Measurements from ENCODE around the gene SYCP2. TPM values are rescaled to one million over a fixed set of nuclear protein-coding genes. Genes with fewer than 3 reads are reported as not detected.

SYCP2 gene
- total RNA-seq, 4 donors from 2014 or later = 1.8 to 5.0 (median 4.4) TPM

- WGBS = 92% methylated on average over 3 of the region's 3 CpGs
- Histone ChIP-seq H3K36me3 (no peaks in the 10 kb centered on the region), H3K4me1 (no peaks in the 10 kb centered on the region), H3K27me3 (no peaks in the 10 kb centered on the region), H3K4me3 (no peak overlapping the region), H3K27ac (no peak overlapping the region), H3K9me3 (no peaks in the 10 kb centered on the region)
- DNase-seq (ENCODE audit: low spot score in 2 of 2) = no peak
- TF ChIP-seq POLR2AphosphoS5 (IDR thresholded peaks at IDR 0.05) = no peak
- no peak for TF ChIP-seq POLR2A (IDR thresholded peaks at IDR 0.05)
- TF ChIP-seq, protein P1, sequence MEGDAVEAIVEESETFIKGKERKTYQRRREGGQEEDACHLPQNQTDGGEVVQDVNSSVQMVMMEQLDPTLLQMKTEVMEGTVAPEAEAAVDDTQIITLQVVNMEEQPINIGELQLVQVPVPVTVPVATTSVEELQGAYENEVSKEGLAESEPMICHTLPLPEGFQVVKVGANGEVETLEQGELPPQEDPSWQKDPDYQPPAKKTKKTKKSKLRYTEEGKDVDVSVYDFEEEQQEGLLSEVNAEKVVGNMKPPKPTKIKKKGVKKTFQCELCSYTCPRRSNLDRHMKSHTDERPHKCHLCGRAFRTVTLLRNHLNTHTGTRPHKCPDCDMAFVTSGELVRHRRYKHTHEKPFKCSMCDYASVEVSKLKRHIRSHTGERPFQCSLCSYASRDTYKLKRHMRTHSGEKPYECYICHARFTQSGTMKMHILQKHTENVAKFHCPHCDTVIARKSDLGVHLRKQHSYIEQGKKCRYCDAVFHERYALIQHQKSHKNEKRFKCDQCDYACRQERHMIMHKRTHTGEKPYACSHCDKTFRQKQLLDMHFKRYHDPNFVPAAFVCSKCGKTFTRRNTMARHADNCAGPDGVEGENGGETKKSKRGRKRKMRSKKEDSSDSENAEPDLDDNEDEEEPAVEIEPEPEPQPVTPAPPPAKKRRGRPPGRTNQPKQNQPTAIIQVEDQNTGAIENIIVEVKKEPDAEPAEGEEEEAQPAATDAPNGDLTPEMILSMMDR (IDR thresholded peaks at IDR 0.05) = no peak
- no peak for TF ChIP-seq EP300 (IDR thresholded peaks at IDR 0.05)
Measured at GRCh38 chr20:59884494-59884893, 48.9 kb downstream of the SYCP2 start.

DNA sequence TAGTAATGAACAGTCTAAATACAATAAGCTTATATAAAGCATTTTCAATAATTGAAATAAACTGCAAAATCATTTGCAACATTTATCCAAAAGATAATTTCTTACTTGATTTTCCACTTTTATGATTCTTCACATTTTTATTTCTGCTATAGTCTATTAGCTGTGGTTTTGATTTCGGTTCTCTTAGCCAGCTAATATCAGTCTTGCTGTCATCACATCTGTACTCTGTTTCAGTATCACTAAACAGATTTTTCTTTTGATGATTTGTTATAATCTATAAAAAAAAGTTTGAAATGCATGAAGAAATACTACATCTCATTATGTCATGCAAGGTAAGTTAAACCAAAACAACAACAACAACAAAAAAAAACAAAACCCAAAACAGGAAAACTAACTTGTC, 53.2 kb downstream of the SYCP2 start:
- Histone ChIP-seq H3K27me3 (no peaks in the 10 kb centered on the region), H3K4me1 (no peaks in the 10 kb centered on the region), H3K27ac (no peak overlapping the region), H3K4me3 (no peak overlapping the region), H3K36me3 (no peaks in the 10 kb centered on the region), H3K9me3 (no peaks in the 10 kb centered on the region)
- DNase-seq (ENCODE audit: low spot score in 2 of 2) = no peak
- TF ChIP-seq POLR2AphosphoS5 (IDR thresholded peaks at IDR 0.05) (no peak), EP300 (IDR thresholded peaks at IDR 0.05) (no peak), POLR2A (IDR thresholded peaks at IDR 0.05) (no peak)
- TF ChIP-seq, protein P1 (IDR thresholded peaks at IDR 0.05) = no peak
- WGBS = 85% methylated on average over 1 of the region's 1 CpG

- Histone ChIP-seq H3K27me3 (no peaks in the 10 kb centered on the region), H3K4me3 (no peak overlapping the region), H3K27ac (no peak overlapping the region), H3K9me3 (no peaks in the 10 kb centered on the region), H3K36me3 (no peaks in the 10 kb centered on the region), H3K4me1 (no peaks in the 10 kb centered on the region)
- TF ChIP-seq POLR2A (IDR thresholded peaks at IDR 0.05) (no peak), POLR2AphosphoS5 (IDR thresholded peaks at IDR 0.05) (no peak), EP300 (IDR thresholded peaks at IDR 0.05) (no peak)
- TF ChIP-seq, protein P1 (IDR thresholded peaks at IDR 0.05) = no peak
- WGBS = 93% methylated on average over 1 of the region's 1 CpG
- no peak for DNase-seq (ENCODE audit: low spot score in 2 of 2)
Measured at GRCh38 chr20:59873409-59873808, 60.0 kb downstream of the SYCP2 start.

DNA sequence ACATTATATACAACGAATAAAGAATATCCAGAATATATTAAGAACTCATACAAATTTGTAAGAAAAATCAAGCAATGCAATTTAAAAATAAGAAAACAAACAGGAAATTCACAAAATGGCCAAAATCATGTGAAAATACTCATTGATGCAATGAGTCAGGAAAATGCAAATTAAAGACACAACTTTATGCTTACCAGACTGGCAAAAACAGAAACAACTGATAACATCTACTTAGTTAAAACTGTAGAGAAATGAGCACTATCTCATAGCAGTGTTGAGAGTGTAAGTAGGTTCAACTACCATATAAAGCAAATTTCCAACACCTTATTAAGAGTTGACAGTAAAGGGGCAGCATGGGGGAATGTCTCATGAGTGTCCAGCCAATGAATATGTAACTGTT, 62.3 kb downstream of the SYCP2 start:
- 92% methylated on average over 1 of the region's 1 CpG for WGBS
- Histone ChIP-seq H3K27ac (no peak overlapping the region), H3K4me1 (no peaks in the 10 kb centered on the region), H3K36me3 (no peaks in the 10 kb centered on the region), H3K9me3 (no peaks in the 10 kb centered on the region), H3K27me3 (no peaks in the 10 kb centered on the region), H3K4me3 (no peak overlapping the region)
- DNase-seq (ENCODE audit: low spot score in 2 of 2) = no peak
- TF ChIP-seq, protein P1 (IDR thresholded peaks at IDR 0.05) = no peak
- TF ChIP-seq EP300 (IDR thresholded peaks at IDR 0.05) = no peak
- no peak for TF ChIP-seq POLR2AphosphoS5 (IDR thresholded peaks at IDR 0.05)
- no peak for TF ChIP-seq POLR2A (IDR thresholded peaks at IDR 0.05)

GRCh38 chr20:59866338-59866737, 67.1 kb downstream of the SYCP2 start:
- Histone ChIP-seq H3K4me1 (no peaks in the 10 kb centered on the region), H3K36me3 (no peaks in the 10 kb centered on the region), H3K9me3 (no peaks in the 10 kb centered on the region), H3K27ac (no peak overlapping the region), H3K4me3 (no peak overlapping the region), H3K27me3 (no peaks in the 10 kb centered on the region)
- no peak for TF ChIP-seq EP300 (IDR thresholded peaks at IDR 0.05)
- no peak for TF ChIP-seq POLR2A (IDR thresholded peaks at IDR 0.05)
- TF ChIP-seq POLR2AphosphoS5 (IDR thresholded peaks at IDR 0.05) = no peak
- TF ChIP-seq, protein P1 (IDR thresholded peaks at IDR 0.05) = no peak
- no peak for DNase-seq (ENCODE audit: low spot score in 2 of 2)
- WGBS = 75% methylated on average over 3 of the region's 3 CpGs
